Ovary (tissue), 9 donors: ENCODE measurements around the gene CYB561. TPM values are rescaled to one million over a fixed set of nuclear protein-coding genes. Genes with fewer than 3 reads are reported as not detected.

Experiments
- DNase-seq, 5 donors: peaks; one replicate each; pipeline ENCODE4 v3.0.0-alpha.2; 2019 to 2020
- H3K27ac ChIP-seq, 2 donors: fragments of 200-600 bp; one replicate each; pipeline versions ENCODE4 v1.5.1 to v1.8.0; 2019 to 2022
- H3K27me3 ChIP-seq: fragments of 200-600 bp; one replicate; pipeline ENCODE4 v1.8.0; 2022
- H3K36me3 ChIP-seq: fragments of 200-600 bp; sonication (generic); one replicate; pipeline ENCODE4 v1.5.1; 2019
- H3K4me1 ChIP-seq: one replicate; pipeline ENCODE4 v1.8.1; 2013; ENCODE audit warnings: mild to moderate bottlenecking, moderate library complexity; ENCODE audit not compliant: insufficient read depth
- H3K4me3 ChIP-seq: fragments of 200-600 bp; sonication (generic); one replicate; pipeline ENCODE4 v1.5.1; 2017
- H3K9me3 ChIP-seq, 2 donors: fragments of 200-600 bp in 1 of 2; sonication (generic) in 1 of 2; one replicate each; pipeline versions ENCODE4 v1.5.1 to v1.8.1; 2013 to 2019; ENCODE audit warnings: mild to moderate bottlenecking in 1 of 2, moderate library complexity in 1 of 2
- CTCF ChIP-seq, 3 donors: fragments of 450-650 bp in 2 of 3; fragments of 200-600 bp in 1 of 3; IDR thresholded peaks; one replicate each; pipeline versions ENCODE4 v1.5.1 to v1.8.0; 2016 to 2022; ENCODE audit warnings: antibody characterized with exemption in 3 of 3, mild to moderate bottlenecking in 1 of 3
- EP300 ChIP-seq: sonication (generic); formaldehyde crosslinking; IDR thresholded peaks from one replicate; pipeline ENCODE4 v1.6.1; 2017; ENCODE audit warnings: antibody characterized with exemption
- POLR2A ChIP-seq: fragments of 450-650 bp; IDR thresholded peaks from one replicate; pipeline ENCODE4 v1.6.1; 2017; ENCODE audit warnings: antibody characterized with exemption, mild to moderate bottlenecking, moderate library complexity
- WGBS, 3 donors: extraction: QIAGEN DNeasy Blood & Tissue Kit in 1 of 3; methylation state at CpG; one replicate each; pipeline versions ENCODE4 v1.1.5 to v1.1.7; 2013 to 2017; 5-methylcytosine and 5-hydroxymethylcytosine counted together
- intact Hi-C, 4 donors: fragments of 100-400 bp; cut with DNase I; formaldehyde crosslinking; loops; one replicate each; pipeline versions ENCODE4 v1.11.0 to v1.15.1; 2022 to 2023
- polyA plus RNA-seq, 2 donors: library from polyadenylated mRNA; stranded (reverse); fragments of 200-250 nt in 1 of 2; fragments of 350-450 nt in 1 of 2; fragmentation: Illumina TruSeq in 1 of 2; extraction: RNeasy Lipid Tissue Mini Kit (QIAGEN cat#74804) in 1 of 2; gene quantifications; one replicate each; pipeline ENCODE4 v1.2.3, GENCODE V29; 2013 to 2014
- total RNA-seq, 7 donors: library from RNA; depleted of rRNA in 2 of 7; stranded (reverse); fragments of >200 nt in 2 of 7; fragmentation: NEBNext Ultra II Directional in 3 of 7; extraction: Animal tissue kit (Norgen Biotek cat#: 25700) in 3 of 7; gene quantifications; one replicate each; pipeline versions ENCODE4 v1.1.0 to v1.2.4, GENCODE V29; 2016 to 2023
- donor health status: DM: no; HTN: no; CAD: no; lungs with moderate emphysema.
- donor health status: DM: no; HTN: no; CAD: no.
- donor health status: Bipolar disorder and iron deficiency.
- donor health status: DM: yes; HTN: yes; CAD: no.
- donor health status: DM: no; HTN: no; CAD: no.
- donor health status: DM: yes; HTN: yes; CAD: no.

The CYB561 gene
- total and polyA plus RNA-seq, 9 donors, result 8.6 to 43.8 (median 15.3) TPM

- Histone ChIP-seq H3K27me3 (no peaks in the 10 kb centered on the region), H3K27ac (no peak overlapping the region), H3K4me3 (no peak overlapping the region), H3K9me3 (no peaks in the 10 kb centered on the region), H3K36me3 (no peaks in the 10 kb centered on the region), H3K4me1 (peaks cover 2% of the 10 kb centered on the region)
- intact Hi-C loops, result no loop called here
- 90 to 94% (median 92%) methylated on average over 9 of the region's 9 CpGs for WGBS, 3 donors
- TF ChIP-seq POLR2A, result no peak
- TF ChIP-seq EP300, result no peak
- TF ChIP-seq CTCF (IDR thresholded peaks at IDR 0.05), result no peak
- no peak for DNase-seq
These were observed 47.3 kb upstream of the CYB561 start for GRCh38 chr17:63493411-63493810.

- Histone ChIP-seq H3K27ac (no peak overlapping the region), H3K27me3 (no peaks in the 10 kb centered on the region), H3K9me3 (no peaks in the 10 kb centered on the region), H3K4me3 (no peak overlapping the region), H3K4me1 (peaks cover 2% of the 10 kb centered on the region), H3K36me3 (no peaks in the 10 kb centered on the region)
- intact Hi-C loops, result no loop called here
- TF ChIP-seq POLR2A (no peak), CTCF (IDR thresholded peaks at IDR 0.05) (no peak), EP300 (no peak)
- no peak for DNase-seq
- 82 to 91% (median 89%) methylated on average over 6 of the region's 6 CpGs for WGBS, 3 donors
These were observed 46.8 kb upstream of the CYB561 start for GRCh38 chr17:63492940-63493339.

GRCh38 chr17:63491977-63492618 is 46.0 kb upstream of the CYB561 start:
- TF ChIP-seq EP300 (no peak), CTCF (IDR thresholded peaks at IDR 0.05) (no peak), POLR2A (no peak)
- Histone ChIP-seq H3K27me3 (no peaks in the 10 kb centered on the region), H3K4me3 (no peak overlapping the region), H3K36me3 (no peaks in the 10 kb centered on the region), H3K4me1 (peaks cover 2% of the 10 kb centered on the region), H3K9me3 (no peaks in the 10 kb centered on the region), H3K27ac (no peak overlapping the region)
- intact Hi-C loops, result no loop called here
- no peak for DNase-seq
- 69 to 79% (median 76%) methylated on average over 9 to 10 of the region's 10 CpGs for WGBS, 3 donors

GRCh38 chr17:63491413-63491812 is 45.3 kb upstream of the CYB561 start:
- Histone ChIP-seq H3K9me3 (no peaks in the 10 kb centered on the region), H3K4me3 (no peak overlapping the region), H3K4me1 (peaks cover 2% of the 10 kb centered on the region), H3K36me3 (no peaks in the 10 kb centered on the region), H3K27ac (no peak overlapping the region), H3K27me3 (no peaks in the 10 kb centered on the region)
- no peak for DNase-seq
- 83 to 91% (median 86%) methylated on average over 8 of the region's 8 CpGs for WGBS, 3 donors
- TF ChIP-seq EP300 (no peak), POLR2A (no peak), CTCF (IDR thresholded peaks at IDR 0.05) (no peak)
- intact Hi-C loops, result no loop called here
